ENCODE measurements around the gene TIE1. TPM values are rescaled to one million over a fixed set of nuclear protein-coding genes. Genes with fewer than 3 reads are reported as not detected.

TIE1 gene
- total RNA-seq, 2 donors from 2014 or later, result 0.36 to 0.49 TPM

- peak in 1 of 2 donors; percentile 47 for ATAC-seq
- Mint-ChIP-seq H3K9me3 (peaks cover 12 to 14% of the 10 kb centered on the region in 2 donors), H3K36me3 (peaks cover 5 to 14% of the 10 kb centered on the region in 2 donors), H3K27ac (peak overlapping the region in 1 of 2 donors; percentile 58)
- peak in 1 of 2 donors; percentile 37 for DNase-seq (ENCODE audit: low spot score in 2 of 2)
Measured at GRCh38 chr1:43271186-43272118, 29.3 kb upstream of the TIE1 start.

- H3K36me3 Mint-ChIP-seq, result peaks cover 5 to 14% of the 10 kb centered on the region in 2 donors
- peaks cover 12 to 14% of the 10 kb centered on the region in 2 donors for H3K9me3 Mint-ChIP-seq
- ATAC-seq (no peak), DNase-seq (ENCODE audit: low spot score in 2 of 2) (peak in 1 of 2 donors; percentile 33)
- H3K27ac Mint-ChIP-seq, result no peak overlapping the region
Measured at GRCh38 chr1:43272161-43272560, 28.6 kb upstream of the TIE1 start.

GRCh38 chr1:43272576-43273571 is 27.9 kb upstream of the TIE1 start:
- Mint-ChIP-seq H3K27ac (no peak overlapping the region), H3K9me3 (peaks cover 12 to 14% of the 10 kb centered on the region in 2 donors), H3K36me3 (peaks cover 5 to 14% of the 10 kb centered on the region in 2 donors)
- no peak for ATAC-seq
- peak in 1 of 2 donors; percentile 50 for DNase-seq (ENCODE audit: low spot score in 2 of 2)

- H3K36me3 Mint-ChIP-seq, result peaks cover 5 to 14% of the 10 kb centered on the region in 2 donors
- DNase-seq (ENCODE audit: low spot score in 2 of 2), result peak in 1 of 2 donors; percentile 34
- no peak overlapping the region for H3K27ac Mint-ChIP-seq
- ATAC-seq, result no peak
- H3K9me3 Mint-ChIP-seq, result peaks cover 12 to 14% of the 10 kb centered on the region in 2 donors
Measured at GRCh38 chr1:43273708-43274107, 27.1 kb upstream of the TIE1 start.

- H3K27ac Mint-ChIP-seq, result peak overlapping the region; percentile 86 to 87
- peaks cover 12 to 14% of the 10 kb centered on the region in 2 donors for H3K9me3 Mint-ChIP-seq
- DNase-seq (ENCODE audit: low spot score in 2 of 2) (peak; percentile 37 to 57), ATAC-seq (peak; percentile 73 to 86)
- H3K36me3 Mint-ChIP-seq, result peaks cover 5 to 14% of the 10 kb centered on the region in 2 donors
Measured at GRCh38 chr1:43274125-43274803, 26.5 kb upstream of the TIE1 start.

GRCh38 chr1:43274804-43275180 is 26.0 kb upstream of the TIE1 start:
- peak overlapping the region; percentile 86 to 87 for H3K27ac Mint-ChIP-seq

GRCh38 chr1:43275826-43276620 is 24.8 kb upstream of the TIE1 start:
- DNase-seq (ENCODE audit: low spot score in 2 of 2), result peak in 1 of 2 donors; percentile 44
- Mint-ChIP-seq H3K27ac (no peak overlapping the region), H3K9me3 (peaks cover 12 to 14% of the 10 kb centered on the region in 2 donors)

More at GRCh38 chr1:43274804-43275180, 26.0 kb upstream of the TIE1 start:
- H3K9me3 Mint-ChIP-seq, result peaks cover 12 to 14% of the 10 kb centered on the region in 2 donors
- H3K36me3 Mint-ChIP-seq, result peaks cover 5 to 14% of the 10 kb centered on the region in 2 donors
- DNase-seq (ENCODE audit: low spot score in 2 of 2) (peak in 1 of 2 donors; percentile 11), ATAC-seq (no peak)

GRCh38 chr1:43276673-43277072 is 24.1 kb upstream of the TIE1 start:
- Mint-ChIP-seq H3K27ac (no peak overlapping the region), H3K9me3 (peaks cover 12 to 14% of the 10 kb centered on the region in 2 donors), H3K36me3 (peaks cover 5 to 14% of the 10 kb centered on the region in 2 donors)
- no peak for ATAC-seq
- DNase-seq (ENCODE audit: low spot score in 2 of 2), result peak in 1 of 2 donors; percentile 9

More at GRCh38 chr1:43275826-43276620, 24.8 kb upstream of the TIE1 start:
- H3K36me3 Mint-ChIP-seq, result peaks cover 5 to 14% of the 10 kb centered on the region in 2 donors
- no peak for ATAC-seq

GRCh38 chr1:43277116-43277876 is 23.5 kb upstream of the TIE1 start:
- peaks cover 5 to 14% of the 10 kb centered on the region in 2 donors for H3K36me3 Mint-ChIP-seq
- ATAC-seq, result no peak
- H3K9me3 Mint-ChIP-seq, result peaks cover 12 to 14% of the 10 kb centered on the region in 2 donors
- DNase-seq (ENCODE audit: low spot score in 2 of 2), result no peak
- H3K27ac Mint-ChIP-seq, result no peak overlapping the region

GRCh38 chr1:43279161-43279560 is 21.6 kb upstream of the TIE1 start:
- no peak for ATAC-seq
- H3K27ac Mint-ChIP-seq, result peak overlapping the region in 1 of 2 donors; percentile 68

GRCh38 chr1:43279666-43280065 is 21.1 kb upstream of the TIE1 start:
- Mint-ChIP-seq H3K36me3 (peaks cover under 1 to 7% of the 10 kb centered on the region in 2 donors), H3K9me3 (peaks cover 6 to 9% of the 10 kb centered on the region in 2 donors), H3K27ac (peak overlapping the region in 1 of 2 donors; percentile 63)
- ATAC-seq (no peak), DNase-seq (ENCODE audit: low spot score in 2 of 2) (no peak)

More at GRCh38 chr1:43279161-43279560, 21.6 kb upstream of the TIE1 start:
- no peak for DNase-seq (ENCODE audit: low spot score in 2 of 2)
- H3K9me3 Mint-ChIP-seq, result peaks cover 11 to 14% of the 10 kb centered on the region in 2 donors
- H3K36me3 Mint-ChIP-seq, result peaks cover 5 to 12% of the 10 kb centered on the region in 2 donors

GRCh38 chr1:43280692-43281091 is 20.1 kb upstream of the TIE1 start:
- no peak for ATAC-seq
- DNase-seq (ENCODE audit: low spot score in 2 of 2), result no peak
- H3K9me3 Mint-ChIP-seq, result no peaks in the 10 kb centered on the region
- H3K36me3 Mint-ChIP-seq, result no peaks in the 10 kb centered on the region
- H3K27ac Mint-ChIP-seq, result peak overlapping the region in 1 of 2 donors; percentile 37

GRCh38 chr1:43282220-43283195 is 18.3 kb upstream of the TIE1 start:
- Mint-ChIP-seq H3K27ac (no peak overlapping the region), H3K36me3 (no peaks in the 10 kb centered on the region), H3K9me3 (no peaks in the 10 kb centered on the region)
- no peak for DNase-seq (ENCODE audit: low spot score in 2 of 2)
- ATAC-seq, result no peak

Measured in activated naive CD4-positive, alpha-beta T cell treated with anti-CD3 and anti-CD28 coated beads, Interleukin-2, amount 50 U/mL, for 72 hours (primary cell).